Transverse colon (tissue), 4 donors: Measurements from ENCODE around the gene SLC35F1. TPM values are rescaled to one million over a fixed set of nuclear protein-coding genes. Genes with fewer than 3 reads are reported as not detected.

Source experiments
- DNase-seq: peaks from one replicate; pipeline ENCODE4 v3.0.0-alpha.2; 2019
- H3K27ac ChIP-seq, 4 donors: fragments of 200-600 bp; sonication (generic); 2 replicates each; pipeline ENCODE4 v1.5.1; 2016 to 2018; ENCODE audit warnings: inconsistent platforms in 4 of 4
- H3K27me3 ChIP-seq: fragments of 200-600 bp; sonication (generic); 2 replicates; pipeline ENCODE4 v1.5.1; 2017; ENCODE audit warnings: inconsistent platforms
- H3K36me3 ChIP-seq, 4 donors: fragments of 200-600 bp; sonication (generic); 2 replicates each; pipeline ENCODE4 v1.5.1; 2017 to 2019; ENCODE audit warnings: inconsistent platforms in 4 of 4
- H3K4me1 ChIP-seq, 4 donors: fragments of 200-600 bp; sonication (generic); 2 replicates each; pipeline ENCODE4 v1.5.1; 2017 to 2020; ENCODE audit warnings: inconsistent platforms in 4 of 4
- H3K4me3 ChIP-seq, 4 donors: fragments of 200-600 bp; sonication (generic); 1 replicate in 1 of 4; 2 replicates in 3 of 4; pipeline versions ENCODE4 v1.5.1 to v1.6.1; 2017 to 2019; ENCODE audit warnings: inconsistent platforms in 4 of 4
- H3K9me3 ChIP-seq, 2 donors: fragments of 200-600 bp; sonication (generic); 2 replicates each; pipeline ENCODE4 v1.5.1; 2017 to 2019; ENCODE audit warnings: inconsistent platforms in 2 of 2
- CTCF ChIP-seq, 5 experiments: fragments of 200-600 bp in 3 of 5; fragments of 450-650 bp in 2 of 5; sonication (generic) in 3 of 5; IDR thresholded peaks; 1 replicate in 2 of 5; 2 replicates in 3 of 5; pipeline ENCODE4 v1.5.1; 2016 to 2017; ENCODE audit warnings: antibody characterized with exemption in 5 of 5, inconsistent platforms in 3 of 5, mild to moderate bottlenecking in 2 of 5, moderate library complexity in 1 of 5
- EP300 ChIP-seq: sonication (generic); formaldehyde crosslinking; IDR thresholded peaks from one replicate; pipeline ENCODE4 v1.6.1; 2017; ENCODE audit warnings: antibody characterized with exemption, low read depth
- POLR2A ChIP-seq: fragments of 450-650 bp; IDR thresholded peaks from one replicate; pipeline ENCODE4 v1.6.1; 2016; ENCODE audit warnings: antibody characterized with exemption, mild to moderate bottlenecking, moderate library complexity
- POLR2AphosphoS5 ChIP-seq, 3 donors: sonication (generic); formaldehyde crosslinking; IDR thresholded peaks; one replicate each; pipeline ENCODE4 v1.6.1; 2016; ENCODE audit warnings: antibody characterized with exemption in 3 of 3
- WGBS, 2 donors: methylation state at CpG; one replicate each; pipeline ENCODE4 v1.1.5; 2018; ENCODE audit warnings: low coverage in 1 of 2; 5-methylcytosine and 5-hydroxymethylcytosine counted together
- in situ Hi-C, 4 donors: fragments of 200-750 bp; cut with MboI; loops; one replicate each; pipeline versions ENCODE4 v1.15.0 to v1.15.1; 2017; ENCODE audit warnings: low sequenced_read_pairs in 3 of 4, low pct_ligation_motif_present in 1 of 4, low pct_unique_long_range_greater_than_20kb in 1 of 4
- intact Hi-C: fragments of 100-400 bp; cut with DNase I; formaldehyde crosslinking; loops from one replicate; pipeline ENCODE4 v1.15.1; 2023; ENCODE audit warnings: low total_unique reads
- total RNA-seq, 4 donors: library from RNA; depleted of rRNA; stranded (reverse); fragments of >200 nt; gene quantifications; one replicate each; pipeline ENCODE4 v1.1.0, GENCODE V29; 2016

SLC35F1 gene
- total RNA-seq, 4 donors from 2014 or later, result 0.37 to 1.1 (median 0.71) TPM

- 52 to 70% methylated on average over 4 to 5 of the region's 5 CpGs for WGBS, 2 donors
- H3K27ac ChIP-seq, result no peak overlapping the region
- H3K4me1 ChIP-seq, result no peaks in the 10 kb centered on the region
- intact Hi-C loops (no loop called here), in situ Hi-C loops (no loop called here)
- DNase-seq, result no peak
- no peaks in the 10 kb centered on the region for H3K9me3 ChIP-seq
- TF ChIP-seq POLR2AphosphoS5 (IDR thresholded peaks at IDR 0.05) (peak in 1 of 3 donors; percentile 18), CTCF (IDR thresholded peaks at IDR 0.05) (no peak), POLR2A (no peak)
- H3K4me3 ChIP-seq, result no peak overlapping the region
- no peaks in the 10 kb centered on the region for H3K36me3 ChIP-seq
- no peaks in the 10 kb centered on the region for H3K27me3 ChIP-seq
These were observed 443.9 kb downstream of the SLC35F1 start for GRCh38 chr6:118350881-118351430.

DNA sequence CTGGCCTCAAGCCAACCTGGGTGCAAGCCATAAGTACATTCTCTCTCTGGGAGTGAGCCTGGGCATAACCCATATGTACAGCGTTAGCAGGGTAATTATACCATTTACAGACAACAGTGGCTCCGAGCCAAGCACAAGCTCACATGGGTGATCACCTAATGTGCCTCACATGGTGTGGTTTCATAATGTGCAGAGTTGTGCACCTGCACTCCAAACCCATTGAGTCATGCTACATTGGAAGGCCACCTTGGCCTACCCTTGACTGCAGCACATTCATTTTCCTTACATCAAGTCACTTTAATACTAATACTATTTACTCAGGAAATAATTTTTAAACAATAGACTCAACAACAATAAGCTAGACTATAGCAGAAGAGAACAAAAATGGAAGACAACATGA, 446.5 kb downstream of the SLC35F1 start:
- H3K27ac ChIP-seq, result no peak overlapping the region
- H3K27me3 ChIP-seq, result no peaks in the 10 kb centered on the region
- H3K9me3 ChIP-seq, result no peaks in the 10 kb centered on the region
- intact Hi-C loops, result no loop called here
- no peak overlapping the region for H3K4me3 ChIP-seq
- no peaks in the 10 kb centered on the region for H3K36me3 ChIP-seq
- no peak for TF ChIP-seq EP300
- TF ChIP-seq POLR2AphosphoS5 (IDR thresholded peaks at IDR 0.05), result no peak
- no peak for TF ChIP-seq POLR2A
- no peaks in the 10 kb centered on the region for H3K4me1 ChIP-seq
- no peak for DNase-seq
- in situ Hi-C loops, result no loop called here
- 66% methylated on average over 2 of the region's 2 CpGs; no CpG with 5 or more reads in 1 of the 2 donors for WGBS, 2 donors

- Histone ChIP-seq H3K4me1 (no peaks in the 10 kb centered on the region), H3K27ac (no peak overlapping the region), H3K36me3 (no peaks in the 10 kb centered on the region), H3K4me3 (no peak overlapping the region), H3K9me3 (no peaks in the 10 kb centered on the region), H3K27me3 (no peaks in the 10 kb centered on the region)
- in situ Hi-C loops (no loop called here), intact Hi-C loops (no loop called here)
- DNase-seq, result no peak
- WGBS, 2 donors, result 20 to 77% methylated on average over 1 to 2 of the region's 2 CpGs
- TF ChIP-seq POLR2A (no peak), POLR2AphosphoS5 (IDR thresholded peaks at IDR 0.05) (no peak), CTCF (IDR thresholded peaks at IDR 0.05) (no peak), EP300 (no peak)
These were observed 447.6 kb downstream of the SLC35F1 start for GRCh38 chr6:118354641-118355040.

DNA sequence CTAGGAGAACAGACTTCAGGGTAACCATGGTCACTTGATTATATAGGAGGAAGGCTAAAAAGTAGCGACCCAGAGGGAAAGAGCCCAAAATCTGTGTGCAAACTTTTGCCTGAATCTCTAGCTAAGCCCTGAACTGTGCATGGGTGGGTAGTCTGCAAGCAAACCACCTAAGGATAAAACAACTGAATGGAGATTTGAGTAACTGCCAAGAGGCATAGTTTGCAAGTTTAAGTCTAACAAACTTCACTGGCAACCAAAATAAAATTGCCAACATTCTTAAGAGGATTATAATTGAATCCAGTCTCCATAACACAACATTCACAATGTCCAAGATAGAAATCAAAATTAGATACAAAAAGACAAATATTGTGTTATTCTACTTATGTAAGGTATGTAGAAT, 449.0 kb downstream of the SLC35F1 start:
- Histone ChIP-seq H3K36me3 (no peaks in the 10 kb centered on the region), H3K27me3 (no peaks in the 10 kb centered on the region), H3K4me1 (no peaks in the 10 kb centered on the region), H3K9me3 (no peaks in the 10 kb centered on the region), H3K4me3 (no peak overlapping the region), H3K27ac (no peak overlapping the region)
- TF ChIP-seq EP300 (no peak), POLR2A (no peak), CTCF (IDR thresholded peaks at IDR 0.05) (no peak), POLR2AphosphoS5 (IDR thresholded peaks at IDR 0.05) (no peak)
- 58% methylated on average over 1 of the region's 1 CpG; no CpG with 5 or more reads in 1 of the 2 donors for WGBS, 2 donors
- DNase-seq, result no peak
- intact Hi-C loops (no loop called here), in situ Hi-C loops (no loop called here)

- Histone ChIP-seq H3K27me3 (no peaks in the 10 kb centered on the region), H3K36me3 (no peaks in the 10 kb centered on the region), H3K27ac (no peak overlapping the region), H3K9me3 (no peaks in the 10 kb centered on the region), H3K4me1 (no peaks in the 10 kb centered on the region), H3K4me3 (no peak overlapping the region)
- TF ChIP-seq EP300 (no peak), POLR2AphosphoS5 (IDR thresholded peaks at IDR 0.05) (no peak), CTCF (IDR thresholded peaks at IDR 0.05) (no peak), POLR2A (no peak)
- intact Hi-C loops (no loop called here), in situ Hi-C loops (no loop called here)
- DNase-seq, result no peak
These were observed 449.6 kb downstream of the SLC35F1 start for GRCh38 chr6:118356686-118357085.
